Keratinocyte (primary cell): ENCODE data around the gene MAGI2. TPM values are rescaled to one million over a fixed set of nuclear protein-coding genes. Genes with fewer than 3 reads are reported as not detected.

Experiments
- DNase-seq: peaks from one replicate; pipeline ENCODE4 v3.0.0-alpha.2; 2011; ENCODE audit warnings: low read depth, missing footprints, low spot score
- FAIRE-seq: peaks from 2 replicates; lab custom pipeline; 2011; peaks lifted over from hg19 to GRCh38; lab: Jason Lieb, UNC
- H2AFZ ChIP-seq: 2 replicates; pipeline ENCODE4 v1.6.0; 2012; ENCODE audit warnings: low read length, control low read depth, inconsistent platforms; ENCODE audit not compliant: control insufficient read depth
- H3K27ac ChIP-seq: 2 replicates; pipeline ENCODE4 v1.5.1; 2011; ENCODE audit warnings: low read length; ENCODE audit not compliant: control insufficient read depth, insufficient read depth
- H3K27me3 ChIP-seq: 3 replicates; pipeline ENCODE4 v1.6.0; 2011; ENCODE audit warnings: low read length; ENCODE audit not compliant: control insufficient read depth, insufficient read depth; ENCODE audit errors: extremely low read depth
- H3K36me3 ChIP-seq, 2 experiments: 2 replicates in 1 of 2; 3 replicates in 1 of 2; pipeline ENCODE4 v1.5.1; 2011; ENCODE audit warnings: low read length in 2 of 2, mild to moderate bottlenecking in 1 of 2; ENCODE audit not compliant: control insufficient read depth in 2 of 2, insufficient read depth in 2 of 2; ENCODE audit errors: extremely low read depth in 1 of 2
- H3K4me1 ChIP-seq: 3 replicates; pipeline ENCODE4 v1.5.1; 2011; ENCODE audit warnings: low read length; ENCODE audit not compliant: control insufficient read depth, insufficient read depth; ENCODE audit errors: extremely low read depth
- H3K4me2 ChIP-seq: 3 replicates; pipeline ENCODE4 v1.6.0; 2011; ENCODE audit warnings: low read depth, low read length; ENCODE audit not compliant: control insufficient read depth, insufficient read depth; ENCODE audit errors: extremely low read depth
- H3K4me3 ChIP-seq, 3 experiments: fragments of 200-600 bp in 1 of 3; sonication (generic) in 1 of 3; 2 replicates in 2 of 3; 3 replicates in 1 of 3; pipeline ENCODE4 v1.5.1; 2011 to 2016; ENCODE audit warnings: low read length in 3 of 3, mild to moderate bottlenecking in 3 of 3, control low read depth in 2 of 3, inconsistent platforms in 1 of 3, low read depth in 1 of 3, mixed read lengths in 1 of 3, mixed run types in 1 of 3, moderate library complexity in 1 of 3; ENCODE audit not compliant: control insufficient read depth in 2 of 3, insufficient read depth in 2 of 3; ENCODE audit errors: extremely low read depth in 1 of 3
- H3K79me2 ChIP-seq: 2 replicates; pipeline ENCODE4 v1.6.0; 2012; ENCODE audit warnings: low read length; ENCODE audit not compliant: control insufficient read depth, insufficient read depth
- H3K9ac ChIP-seq: 3 replicates; pipeline ENCODE4 v1.6.0; 2011; ENCODE audit warnings: low read length; ENCODE audit not compliant: control insufficient read depth, insufficient read depth; ENCODE audit errors: extremely low read depth
- H3K9me1 ChIP-seq: 3 replicates; pipeline ENCODE4 v1.6.0; 2011; ENCODE audit warnings: low read length; ENCODE audit not compliant: control insufficient read depth, insufficient read depth; ENCODE audit errors: extremely low read depth
- H3K9me3 ChIP-seq: 2 replicates; pipeline ENCODE4 v1.5.1; 2012; ENCODE audit warnings: low read depth, low read length; ENCODE audit not compliant: control insufficient read depth
- H4K20me1 ChIP-seq: 3 replicates; pipeline ENCODE4 v1.6.0; 2011; ENCODE audit warnings: low read length; ENCODE audit not compliant: control insufficient read depth, insufficient read depth; ENCODE audit errors: extremely low read depth
- EZH2 ChIP-seq: IDR thresholded peaks from one replicate; pipeline ENCODE4 v1.6.1; 2012; ENCODE audit warnings: inconsistent platforms, mild to moderate bottlenecking, low read length, moderate library complexity
- dilution Hi-C: fragments of 300-500 bp; cut with MboI; formaldehyde crosslinking; loops from one replicate; pipeline ENCODE4 v1.7.0; 2020; ENCODE audit warnings: low sequenced_read_pairs; ENCODE audit not compliant: extremely low pct_ligation_motif_present
- polyA plus RNA-seq, 5 experiments: library from polyadenylated mRNA; depleted of rRNA in 3 of 5; stranded (reverse) in 3 of 5; stranded (forward) in 1 of 5; unstranded in 1 of 5; fragments of >200 nt; gene quantifications; 1 replicate in 1 of 5; 2 replicates in 3 of 5; 3 replicates in 1 of 5; pipeline versions ENCODE4 v1.2.1 to v1.2.3, GENCODE V29; 2011 to 2012; ENCODE audit warnings: missing spikeins in 2 of 5, low read depth in 1 of 5, low replicate concordance in 1 of 5
- TF ChIP-seq, protein P1 (sequence below), 3 experiments: IDR thresholded peaks in 1 of 3; conservative IDR thresholded peaks in 1 of 3; optimal IDR thresholded peaks in 1 of 3; 2 replicates in 2 of 3; 3 replicates in 1 of 3; pipeline versions ENCODE3 to v1.5.1; 2011; ENCODE audit warnings: low read length in 3 of 3, mild to moderate bottlenecking in 3 of 3, moderate library complexity in 2 of 3, control low read depth in 1 of 3, inconsistent platforms in 1 of 3; ENCODE audit not compliant: insufficient read depth in 2 of 3; ENCODE audit errors: extremely low read depth in 1 of 3

Gene MAGI2
- polyA plus RNA-seq, 1 donor (not counting 4 experiments of a cell fraction or from before 2014, with no cell fraction given) = 0.07 TPM

DNA sequence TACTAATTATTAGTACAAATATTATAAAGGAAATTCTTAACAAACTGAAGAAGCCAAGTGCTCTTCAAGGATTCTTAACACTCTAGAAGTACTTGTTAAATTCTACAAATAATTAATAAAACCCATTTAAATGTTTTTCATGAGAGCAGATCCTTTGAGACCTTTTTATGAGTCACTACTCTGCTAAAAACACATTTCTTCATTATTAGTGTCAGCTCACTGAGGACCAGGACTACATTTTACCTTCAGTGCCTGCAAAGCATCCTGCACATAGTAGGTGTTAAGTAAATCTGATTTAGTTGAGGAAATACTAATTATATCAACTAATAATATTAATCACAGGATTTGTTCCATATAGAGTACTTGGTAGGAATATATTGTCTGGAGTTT is 1381.3 kb downstream of the MAGI2 start:
- no peaks in the 10 kb centered on the region for H4K20me1 ChIP-seq
- H3K27me3 ChIP-seq = no peaks in the 10 kb centered on the region
- FAIRE-seq = no peak
- H3K79me2 ChIP-seq = no peaks in the 10 kb centered on the region
- dilution Hi-C loops = no loop called here
- TF ChIP-seq, protein P1, sequence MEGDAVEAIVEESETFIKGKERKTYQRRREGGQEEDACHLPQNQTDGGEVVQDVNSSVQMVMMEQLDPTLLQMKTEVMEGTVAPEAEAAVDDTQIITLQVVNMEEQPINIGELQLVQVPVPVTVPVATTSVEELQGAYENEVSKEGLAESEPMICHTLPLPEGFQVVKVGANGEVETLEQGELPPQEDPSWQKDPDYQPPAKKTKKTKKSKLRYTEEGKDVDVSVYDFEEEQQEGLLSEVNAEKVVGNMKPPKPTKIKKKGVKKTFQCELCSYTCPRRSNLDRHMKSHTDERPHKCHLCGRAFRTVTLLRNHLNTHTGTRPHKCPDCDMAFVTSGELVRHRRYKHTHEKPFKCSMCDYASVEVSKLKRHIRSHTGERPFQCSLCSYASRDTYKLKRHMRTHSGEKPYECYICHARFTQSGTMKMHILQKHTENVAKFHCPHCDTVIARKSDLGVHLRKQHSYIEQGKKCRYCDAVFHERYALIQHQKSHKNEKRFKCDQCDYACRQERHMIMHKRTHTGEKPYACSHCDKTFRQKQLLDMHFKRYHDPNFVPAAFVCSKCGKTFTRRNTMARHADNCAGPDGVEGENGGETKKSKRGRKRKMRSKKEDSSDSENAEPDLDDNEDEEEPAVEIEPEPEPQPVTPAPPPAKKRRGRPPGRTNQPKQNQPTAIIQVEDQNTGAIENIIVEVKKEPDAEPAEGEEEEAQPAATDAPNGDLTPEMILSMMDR (optimal IDR thresholded peaks at IDR 0.05 in 1 of 3, IDR thresholded peaks at IDR 0.05 in 1 of 3, conservative IDR thresholded peaks at IDR 0.05 in 1 of 3; ENCODE audit: extremely low read depth in 1 of 3, insufficient read depth in 2 of 3, low read length in 3 of 3) = no peak
- TF ChIP-seq EZH2 = no peak
- H3K9me3 ChIP-seq = no peaks in the 10 kb centered on the region
- no peak overlapping the region for H3K4me3 ChIP-seq
- no peaks in the 10 kb centered on the region for H3K4me1 ChIP-seq
- H3K9ac ChIP-seq = no peak overlapping the region
- no peak for DNase-seq
- no peak overlapping the region for H3K4me2 ChIP-seq
- H2AFZ ChIP-seq = no peak overlapping the region
- no peaks in the 10 kb centered on the region for H3K36me3 ChIP-seq
- H3K27ac ChIP-seq = no peak overlapping the region
- H3K9me1 ChIP-seq = no peaks in the 10 kb centered on the region

DNA sequence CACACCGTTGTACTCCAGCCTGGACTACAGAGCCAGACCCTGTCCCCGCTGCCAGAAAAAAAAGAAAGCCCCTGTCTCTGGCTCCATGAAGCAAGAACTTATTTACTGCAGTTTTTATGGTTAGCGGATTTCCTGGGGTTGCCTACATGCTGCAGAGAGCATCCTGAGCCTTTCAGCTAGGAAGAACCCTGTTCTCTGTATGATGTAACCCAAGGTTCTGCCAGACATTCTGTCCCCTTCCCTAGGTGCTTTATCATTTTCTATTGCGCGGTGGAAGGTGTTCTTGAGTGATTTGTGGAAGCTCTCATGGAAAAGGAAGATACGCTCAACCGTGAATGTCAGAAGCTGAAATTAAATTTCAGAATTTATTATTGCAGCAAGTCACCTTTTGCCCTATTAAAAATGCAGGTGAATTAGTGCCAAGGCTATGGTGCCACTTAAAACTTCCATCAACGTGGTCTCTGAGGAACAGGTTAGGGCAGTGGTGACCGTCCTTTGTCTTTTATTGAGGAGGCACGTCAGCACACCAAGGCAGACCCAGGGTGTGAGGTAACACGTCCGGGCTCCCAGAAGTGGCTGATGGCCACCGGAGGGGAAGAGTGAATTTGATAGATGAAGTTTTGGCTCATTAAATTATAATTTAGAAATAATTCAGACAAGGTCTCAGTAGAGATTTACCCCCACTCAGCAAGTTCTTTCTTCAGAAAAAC is 1381.8 kb downstream of the MAGI2 start:
- dilution Hi-C loops = no loop called here
- Histone ChIP-seq H3K4me3 (no peak overlapping the region), H3K4me2 (no peak overlapping the region), H3K4me1 (no peaks in the 10 kb centered on the region), H3K9me3 (no peaks in the 10 kb centered on the region), H3K27me3 (no peaks in the 10 kb centered on the region), H3K79me2 (no peaks in the 10 kb centered on the region), H3K9ac (no peak overlapping the region), H4K20me1 (no peaks in the 10 kb centered on the region), H3K9me1 (no peaks in the 10 kb centered on the region), H3K27ac (no peak overlapping the region), H2AFZ (no peak overlapping the region), H3K36me3 (no peaks in the 10 kb centered on the region)
- no peak for FAIRE-seq
- no peak for DNase-seq
- TF ChIP-seq, protein P1 (optimal IDR thresholded peaks at IDR 0.05 in 1 of 3, IDR thresholded peaks at IDR 0.05 in 1 of 3, conservative IDR thresholded peaks at IDR 0.05 in 1 of 3; ENCODE audit: extremely low read depth in 1 of 3, insufficient read depth in 2 of 3, low read length in 3 of 3) = no peak
- no peak for TF ChIP-seq EZH2
